HTERT RPE-1 (cell line): ENCODE results near the gene NCOA6.

Experiments
- in situ Hi-C: fragments of 300-500 bp; cut with MboI; formaldehyde crosslinking; loops from 4 replicates; pipeline ENCODE4 v1.14.3; 2020; ENCODE audit warnings: low sequenced_read_pairs

NCOA6 gene

GRCh38 chr20:34776177-34776576, 49.3 kb downstream of the NCOA6 start:
- in situ Hi-C loops = no loop called here

- in situ Hi-C loops = no loop called here
These were observed 50.6 kb downstream of the NCOA6 start for GRCh38 chr20:34774886-34775285.

GRCh38 chr20:34774449-34774848, 51.0 kb downstream of the NCOA6 start:
- in situ Hi-C loops = no loop called here

GRCh38 chr20:34773726-34774125, 51.7 kb downstream of the NCOA6 start:
- in situ Hi-C loops = no loop called here

GRCh38 chr20:34772437-34772836, 53.0 kb downstream of the NCOA6 start:
- in situ Hi-C loops = no loop called here

GRCh38 chr20:34771680-34772081, 53.8 kb downstream of the NCOA6 start:
- in situ Hi-C loops = no loop called here

- in situ Hi-C loops = no loop called here
These were observed 57.4 kb downstream of the NCOA6 start for GRCh38 chr20:34768096-34768495.

- in situ Hi-C loops = no loop called here
These were observed 63.4 kb downstream of the NCOA6 start for GRCh38 chr20:34762031-34762555.

GRCh38 chr20:34755367-34755766, 70.1 kb downstream of the NCOA6 start:
- in situ Hi-C loops = no loop called here

GRCh38 chr20:34754611-34755010, 70.8 kb downstream of the NCOA6 start:
- in situ Hi-C loops = no loop called here

- in situ Hi-C loops = no loop called here
These were observed 71.6 kb downstream of the NCOA6 start for GRCh38 chr20:34753706-34754461.

GRCh38 chr20:34751453-34751852, 74.0 kb downstream of the NCOA6 start:
- in situ Hi-C loops = no loop called here

GRCh38 chr20:34750484-34750883, 75.0 kb downstream of the NCOA6 start:
- in situ Hi-C loops = no loop called here

GRCh38 chr20:34748709-34749108, 76.7 kb downstream of the NCOA6 start:
- in situ Hi-C loops = no loop called here

GRCh38 chr20:34747479-34747878, 78.0 kb downstream of the NCOA6 start:
- in situ Hi-C loops = no loop called here

GRCh38 chr20:34746674-34747073, 78.8 kb downstream of the NCOA6 start:
- in situ Hi-C loops = no loop called here

- in situ Hi-C loops = no loop called here
These were observed 80.6 kb downstream of the NCOA6 start for GRCh38 chr20:34744847-34745246.

GRCh38 chr20:34744340-34744739, 81.1 kb downstream of the NCOA6 start:
- in situ Hi-C loops = no loop called here

- in situ Hi-C loops = no loop called here
These were observed 82.4 kb downstream of the NCOA6 start for GRCh38 chr20:34743039-34743438.

- in situ Hi-C loops = no loop called here
These were observed 89.2 kb downstream of the NCOA6 start for GRCh38 chr20:34736106-34736735.

- in situ Hi-C loops = no loop called here
These were observed 92.9 kb downstream of the NCOA6 start for GRCh38 chr20:34732523-34732922.

GRCh38 chr20:34729416-34729815, 96.0 kb downstream of the NCOA6 start:
- in situ Hi-C loops = no loop called here
